ENCODE data around the gene WDFY1.
"Not testable (repeated sequence)": the region's sequence is repeated elsewhere in the genome, so short reads cannot be mapped to it uniquely, and the experiment has no call there.

The WDFY1 gene

DNA sequence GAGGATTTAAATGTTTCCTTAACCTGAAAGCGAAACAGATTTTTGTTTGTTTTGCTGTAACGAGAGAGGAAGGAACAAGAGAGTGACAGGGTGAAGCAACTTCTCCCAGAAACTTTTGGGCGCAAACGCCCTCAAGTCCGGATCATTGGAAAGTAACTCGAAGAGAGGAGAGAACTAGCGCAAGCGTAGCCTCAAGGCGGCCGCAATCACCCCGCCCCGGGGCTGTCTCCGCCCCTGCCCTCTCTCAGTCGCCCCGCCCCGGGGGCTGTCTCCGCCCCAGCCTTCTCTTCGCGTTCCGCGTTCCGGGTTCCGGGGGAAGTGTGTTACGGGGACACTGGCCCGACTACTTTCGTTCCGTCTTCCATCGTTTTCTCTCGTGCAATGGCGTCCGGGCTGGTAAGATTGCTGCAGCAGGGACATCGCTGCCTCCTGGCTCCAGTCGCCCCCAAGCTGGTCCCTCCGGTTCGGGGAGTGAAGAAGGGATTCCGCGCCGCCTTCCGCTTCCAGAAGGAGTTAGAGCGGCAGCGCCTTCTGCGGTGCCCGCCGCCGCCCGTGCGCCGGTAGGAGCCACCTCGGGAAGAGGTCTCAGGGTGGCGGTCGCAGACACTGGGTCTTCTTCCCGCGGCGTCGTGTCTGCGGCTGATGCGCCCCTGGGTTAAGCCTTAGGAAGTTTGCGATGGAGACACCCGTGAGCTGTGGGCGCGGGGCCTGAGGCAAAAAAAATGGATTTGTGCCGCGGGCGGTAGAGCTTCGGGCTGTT is 12.1 kb upstream of the WDFY1 start, which contains the start of gene MRPL44:
TSS of gene MRPL44 (plus strand) at position 372 of the 760 bp plus-strand sequence. CDS start at position 382, 10 bp downstream.
- FAIRE-seq: peak; percentile 85

DNA sequence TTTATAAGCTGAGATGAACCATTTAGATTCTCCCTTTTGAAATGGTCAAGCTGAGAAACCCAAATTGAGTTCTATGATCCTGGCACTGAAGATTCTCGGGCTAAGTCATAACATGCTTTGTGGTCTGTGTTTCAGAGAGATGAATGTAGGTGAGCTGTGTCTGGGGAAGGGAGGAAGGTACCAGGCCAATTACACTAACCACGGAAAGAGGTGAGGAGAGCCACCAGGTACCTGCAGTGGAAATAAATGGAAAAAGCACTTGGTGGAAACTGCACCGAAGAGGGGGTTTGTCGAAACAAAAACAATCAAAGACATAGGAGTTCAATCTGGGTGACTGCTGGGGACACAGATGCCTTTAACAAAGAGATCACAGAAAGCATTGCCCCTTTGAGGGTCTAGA is 11.2 kb upstream of the WDFY1 start:
- no peak for FAIRE-seq

DNA sequence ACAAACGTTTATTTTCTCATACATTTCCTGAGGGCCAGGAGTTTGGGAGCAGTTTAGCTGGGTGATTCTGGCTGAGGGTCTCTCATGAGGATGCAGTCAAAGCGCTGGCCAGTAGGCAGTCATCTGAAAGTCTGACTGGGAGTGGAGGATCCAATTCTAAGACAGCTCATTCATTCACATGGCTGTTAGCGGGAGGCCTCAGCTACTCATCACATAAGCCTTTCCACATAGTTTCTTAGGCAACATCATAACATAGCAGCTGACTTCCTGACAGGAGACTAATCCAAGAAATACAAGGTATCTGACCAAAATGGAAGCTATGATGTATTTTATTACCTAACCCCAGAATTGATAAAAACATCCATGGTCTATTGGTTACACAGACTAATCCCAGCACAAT is 9.3 kb upstream of the WDFY1 start:
- no peak for FAIRE-seq

DNA sequence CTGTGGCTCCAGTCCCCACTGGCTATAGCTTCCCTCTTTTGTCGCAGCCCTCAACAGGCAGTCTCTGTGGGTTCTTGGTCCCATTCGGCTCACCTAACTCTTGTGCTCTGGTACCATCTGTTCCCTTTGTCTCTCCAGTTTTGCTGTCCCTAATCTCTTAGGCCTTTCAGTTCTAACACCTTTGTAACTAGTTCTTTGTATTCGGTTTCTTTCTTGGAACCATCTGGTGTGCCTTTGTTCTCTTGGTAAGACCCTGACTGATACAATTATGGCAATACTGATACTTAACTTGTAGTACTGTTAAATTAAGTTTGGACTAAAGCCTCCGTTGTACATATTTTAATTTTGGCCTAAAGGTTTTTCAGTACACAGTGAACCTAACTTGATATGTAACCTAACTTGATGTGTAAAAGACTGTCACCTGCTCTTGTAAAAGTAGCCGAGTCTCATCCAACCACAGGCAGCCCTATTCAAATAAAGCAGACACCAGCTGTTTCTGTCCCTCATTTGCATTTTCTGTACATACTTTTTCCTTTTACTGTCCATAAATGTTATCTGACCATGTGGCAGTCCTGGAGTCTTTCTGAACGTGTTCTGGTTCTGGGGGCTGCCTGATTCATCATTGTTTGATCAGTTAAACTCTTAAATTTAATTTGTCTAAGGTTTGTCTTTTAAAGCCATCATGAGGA is 7.3 kb upstream of the WDFY1 start:
- no peak for FAIRE-seq

DNA sequence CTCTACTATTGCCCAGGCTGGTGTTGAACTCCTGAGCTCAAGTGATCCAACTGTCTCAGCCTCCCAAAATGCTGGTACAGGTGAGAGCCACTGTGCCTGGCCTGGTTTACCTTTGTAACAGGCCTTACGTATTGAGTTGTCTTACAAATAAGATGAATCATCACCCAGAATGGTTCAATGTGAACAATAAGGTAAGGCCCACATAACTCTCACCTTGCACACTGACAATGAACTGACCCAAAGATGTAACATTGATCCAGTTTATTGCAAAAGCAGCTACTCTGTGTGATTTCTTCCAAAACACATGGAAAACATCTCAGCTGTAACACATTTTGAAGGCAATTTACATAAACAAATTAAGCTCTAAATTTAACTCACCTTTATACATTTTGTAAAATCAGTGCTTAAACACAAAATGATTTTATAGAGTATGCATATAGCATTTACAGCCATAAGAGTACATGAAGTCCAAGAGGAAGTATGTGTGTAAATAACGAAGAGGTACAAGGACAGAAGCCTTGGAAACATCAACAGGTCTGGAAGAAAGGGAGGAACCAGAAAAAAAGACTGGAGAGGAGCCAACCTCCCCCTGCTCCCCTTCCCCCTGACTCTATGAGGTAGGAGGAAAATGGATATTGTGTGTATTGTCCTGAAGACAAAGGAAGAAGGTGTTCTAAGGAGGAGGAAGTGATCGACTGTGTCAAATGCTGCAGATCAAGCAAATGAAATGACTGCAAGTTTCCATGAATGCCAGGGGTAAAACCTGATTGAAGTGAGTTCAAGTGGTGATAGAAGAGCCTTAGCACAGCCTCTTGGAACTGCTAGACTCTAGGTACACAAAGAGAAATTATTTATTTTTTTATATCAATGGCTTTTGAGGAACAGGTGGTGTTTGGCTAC is 5.6 kb upstream of the WDFY1 start:
- no peak for FAIRE-seq

DNA sequence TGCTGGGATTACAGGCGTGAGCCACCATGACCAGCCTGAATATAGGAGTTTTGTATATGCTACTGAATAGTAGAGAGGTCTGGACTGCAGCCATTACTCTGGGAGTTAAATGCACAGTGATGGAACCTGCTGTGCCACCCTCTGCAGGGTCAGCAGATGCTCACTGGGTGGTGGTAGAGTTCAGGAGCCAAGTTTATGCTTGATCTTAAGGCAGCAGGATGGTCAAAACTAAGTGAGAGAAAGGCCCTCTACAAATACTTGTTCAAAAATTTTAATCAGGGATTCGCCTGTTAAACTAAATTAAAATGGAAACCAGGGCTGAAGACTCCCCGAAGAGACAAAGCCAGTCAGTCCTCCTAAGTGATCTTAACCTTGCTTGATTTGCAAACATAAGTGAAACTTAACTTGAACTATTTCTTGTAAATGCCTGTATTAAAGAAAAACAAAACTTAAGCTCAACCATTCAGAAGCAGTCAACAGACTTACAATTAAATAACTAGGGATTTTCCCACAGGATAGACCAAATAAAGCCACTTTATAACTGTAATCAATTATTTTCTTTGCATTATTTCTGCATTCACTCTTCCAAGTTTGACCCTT is 4.2 kb upstream of the WDFY1 start:
- FAIRE-seq: no peak

DNA sequence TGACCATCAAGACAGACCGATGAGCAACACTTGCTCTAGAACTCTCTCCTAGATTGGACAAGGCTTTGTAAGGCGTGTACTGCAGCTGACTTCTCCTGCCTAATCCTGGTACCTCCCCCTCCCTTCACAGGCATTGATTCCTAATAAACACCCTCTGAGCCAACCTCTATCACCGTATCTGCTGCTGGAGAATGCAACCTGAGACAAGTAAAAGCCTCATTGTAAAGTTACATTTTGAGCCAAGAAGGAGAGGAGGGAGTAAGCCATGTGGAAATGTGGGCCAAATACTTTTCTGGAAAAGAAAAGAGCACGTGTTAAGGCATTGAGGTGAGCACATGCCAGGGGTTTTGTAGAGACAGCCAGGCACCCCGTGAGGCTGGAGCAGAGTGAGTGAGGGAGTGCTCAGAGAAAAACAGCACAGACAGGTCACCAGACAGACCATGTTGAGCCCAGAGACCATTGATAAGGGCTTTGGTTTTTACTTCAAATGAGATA is 2.6 kb upstream of the WDFY1 start:
- no peak for FAIRE-seq

DNA sequence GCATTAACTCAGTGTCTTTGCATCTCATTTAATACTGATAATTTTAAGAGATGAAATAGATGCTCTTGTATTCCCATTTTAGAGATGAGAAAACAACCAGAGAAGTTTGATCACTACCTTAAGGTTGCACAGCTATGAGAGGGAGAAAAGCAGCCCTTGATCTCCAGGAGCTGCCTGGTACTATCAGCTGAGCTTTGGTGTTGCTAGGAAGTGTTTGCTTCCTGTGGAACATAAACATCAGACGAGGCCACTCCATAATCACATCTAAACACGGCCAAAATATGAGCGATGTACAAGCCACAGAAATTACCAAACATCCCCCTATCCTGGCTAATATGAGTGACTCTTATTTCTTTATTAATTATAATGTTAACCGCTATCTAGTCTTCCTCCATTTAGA is 620 bp upstream of the WDFY1 start:
- no peak for FAIRE-seq

DNA sequence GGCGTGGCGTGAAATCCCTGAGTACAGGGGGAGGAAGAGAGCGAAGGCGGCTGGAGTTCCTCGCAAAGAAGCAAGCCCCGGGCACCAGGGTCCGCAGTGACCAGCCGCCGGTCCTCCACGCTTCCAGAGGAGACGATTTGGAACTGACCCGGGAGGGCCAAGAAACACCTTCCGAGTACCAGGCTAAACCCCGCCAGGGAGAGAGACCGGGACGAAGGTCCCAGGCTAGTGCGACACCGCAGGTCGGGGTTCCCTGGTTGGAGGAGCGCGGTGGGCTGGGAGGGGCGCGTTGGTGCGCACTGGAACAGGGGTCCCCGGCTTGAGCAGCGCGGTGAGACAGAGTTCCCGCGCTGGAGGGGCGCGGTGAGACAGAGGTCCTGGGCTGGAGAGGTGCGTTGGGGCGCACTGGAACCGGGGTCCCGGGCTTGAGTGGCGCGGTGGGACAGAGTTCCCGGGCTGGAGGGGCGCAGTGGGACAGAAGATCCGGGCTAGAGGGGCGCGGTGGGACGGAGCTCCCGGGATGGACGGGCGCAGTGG is 901 bp downstream of the WDFY1 start:
- FAIRE-seq: no peak

DNA sequence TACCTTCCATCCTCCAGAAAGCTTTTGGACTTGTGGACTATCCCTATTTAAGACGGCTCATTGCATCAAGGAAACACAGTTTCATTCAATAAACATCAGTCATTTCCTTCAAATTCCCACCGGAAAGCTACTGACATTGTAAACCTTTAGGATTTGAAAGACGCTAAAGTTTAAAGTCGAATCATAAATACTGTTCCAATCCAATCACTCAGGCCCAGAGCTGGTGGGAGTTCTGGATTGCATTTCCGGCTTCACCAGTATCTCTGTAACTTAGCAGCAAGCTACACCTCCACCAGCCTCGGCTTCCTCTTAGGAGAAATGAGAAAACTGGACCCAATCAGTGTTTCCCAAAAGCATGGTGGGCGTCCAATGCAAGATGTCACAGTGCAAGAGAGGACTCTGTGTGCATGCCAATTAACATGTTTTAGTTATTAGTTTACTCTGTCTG is 1.6 kb downstream of the WDFY1 start:
- no peak for FAIRE-seq

DNA sequence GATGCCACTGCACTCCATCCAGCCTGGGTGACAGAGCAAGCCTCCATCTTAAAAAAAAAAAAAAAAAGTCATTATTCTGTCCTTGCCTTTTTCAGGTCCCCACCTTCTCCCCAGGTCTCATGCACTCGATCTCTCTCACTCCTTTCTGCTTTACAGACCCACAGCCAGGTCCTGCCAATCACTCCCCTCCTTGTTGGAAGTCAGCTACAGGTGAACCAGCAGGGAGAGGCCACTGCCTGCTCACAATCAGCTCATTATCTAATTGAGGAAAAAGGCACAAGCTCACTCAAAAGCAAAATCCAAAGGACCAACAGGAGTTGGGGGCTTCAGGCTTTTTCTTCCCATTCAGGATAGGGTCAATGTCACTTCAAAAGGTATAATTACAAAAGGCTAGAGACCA is 2.0 kb downstream of the WDFY1 start:
- FAIRE-seq: no peak

DNA sequence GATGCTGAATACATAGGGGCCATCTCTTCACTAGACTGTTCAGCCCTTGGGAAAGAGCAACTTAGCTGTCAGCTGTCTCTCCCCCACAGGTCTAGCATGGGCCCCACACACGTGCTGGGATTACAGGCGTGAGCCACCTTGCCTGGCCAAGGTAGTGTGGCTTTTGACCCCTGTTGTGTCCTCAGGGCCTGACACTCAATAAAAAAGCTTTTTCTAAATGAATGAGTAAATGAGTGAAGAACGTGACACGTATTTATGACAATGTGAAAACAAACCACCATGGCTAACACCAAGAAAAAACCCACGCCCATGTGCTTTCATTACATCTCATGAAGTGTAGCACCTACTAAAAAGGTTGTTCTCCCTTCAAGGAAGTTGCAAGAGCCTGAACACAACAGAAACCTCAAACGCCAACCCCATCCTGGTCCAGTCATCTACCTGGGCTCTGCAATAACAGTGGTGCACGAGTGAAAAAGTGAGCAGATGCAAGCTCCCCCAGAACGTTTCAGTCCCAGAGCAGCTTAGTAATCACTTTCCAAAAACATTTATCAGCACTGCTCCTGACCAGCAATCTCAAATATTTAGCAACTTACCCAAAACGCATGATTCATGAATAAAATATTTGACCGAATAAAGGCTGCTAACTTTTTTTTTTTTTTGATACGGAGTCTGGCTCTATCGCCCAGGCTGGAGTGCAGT is 3.4 kb downstream of the WDFY1 start:
- no peak for FAIRE-seq

DNA sequence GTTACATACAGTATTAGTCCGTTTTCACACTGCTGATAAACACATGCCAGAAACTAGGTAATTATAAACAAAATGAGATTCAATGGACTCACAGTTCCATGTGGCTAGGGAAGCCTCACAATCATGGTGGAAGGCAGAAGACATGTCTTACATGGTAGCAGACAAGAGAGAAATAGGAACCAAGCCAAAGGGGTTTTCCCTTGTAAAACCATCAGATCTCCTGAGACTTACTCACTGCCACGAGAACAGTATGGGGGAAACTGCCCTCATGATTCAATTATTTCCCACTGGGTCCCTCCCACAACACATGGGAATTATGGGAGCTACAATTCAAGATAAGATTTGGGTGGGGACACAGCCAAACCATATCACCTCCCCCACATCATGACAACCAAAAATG is 5.7 kb downstream of the WDFY1 start:
- not testable (repeated sequence) for FAIRE-seq

DNA sequence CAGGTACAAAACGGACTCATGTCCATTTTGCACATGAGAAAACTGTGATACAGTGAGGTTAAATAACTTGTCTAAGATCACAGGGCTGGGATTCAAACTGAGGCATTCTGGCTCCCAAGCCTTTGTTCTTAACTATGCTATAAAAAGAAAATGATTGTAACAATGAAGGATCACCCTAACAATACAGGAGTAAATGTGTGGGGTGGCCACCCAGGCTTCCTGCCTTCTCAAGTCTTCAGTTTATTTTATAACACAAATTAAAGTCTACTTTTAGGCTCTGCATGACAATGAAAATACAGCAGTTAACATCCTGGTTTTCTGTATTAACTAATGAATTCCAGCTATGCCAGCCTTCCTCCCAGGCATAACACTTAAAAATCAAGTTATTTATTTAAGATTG is 7.6 kb downstream of the WDFY1 start:
- no peak for FAIRE-seq

DNA sequence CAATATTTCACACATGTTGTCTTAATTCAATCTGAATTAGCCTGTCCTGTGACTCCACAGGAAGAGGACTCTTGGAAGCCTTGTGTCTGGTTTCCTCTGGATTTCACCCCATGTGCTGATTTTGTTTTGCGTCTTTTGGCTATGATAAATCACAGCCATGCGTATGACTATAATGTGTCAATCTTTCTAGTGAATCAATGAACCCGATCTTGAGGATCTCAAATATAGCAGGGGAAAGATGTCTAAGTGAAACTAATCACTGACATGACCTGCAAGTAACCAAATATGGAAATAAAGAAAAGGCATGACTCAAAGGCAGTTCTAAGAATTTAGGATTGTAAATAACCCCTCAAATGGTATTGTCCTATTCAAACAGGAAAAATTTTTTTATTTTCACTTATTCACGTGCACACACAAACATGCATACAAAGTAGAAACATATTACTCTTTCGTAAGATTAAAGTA is 8.2 kb downstream of the WDFY1 start:
- no peak for FAIRE-seq

DNA sequence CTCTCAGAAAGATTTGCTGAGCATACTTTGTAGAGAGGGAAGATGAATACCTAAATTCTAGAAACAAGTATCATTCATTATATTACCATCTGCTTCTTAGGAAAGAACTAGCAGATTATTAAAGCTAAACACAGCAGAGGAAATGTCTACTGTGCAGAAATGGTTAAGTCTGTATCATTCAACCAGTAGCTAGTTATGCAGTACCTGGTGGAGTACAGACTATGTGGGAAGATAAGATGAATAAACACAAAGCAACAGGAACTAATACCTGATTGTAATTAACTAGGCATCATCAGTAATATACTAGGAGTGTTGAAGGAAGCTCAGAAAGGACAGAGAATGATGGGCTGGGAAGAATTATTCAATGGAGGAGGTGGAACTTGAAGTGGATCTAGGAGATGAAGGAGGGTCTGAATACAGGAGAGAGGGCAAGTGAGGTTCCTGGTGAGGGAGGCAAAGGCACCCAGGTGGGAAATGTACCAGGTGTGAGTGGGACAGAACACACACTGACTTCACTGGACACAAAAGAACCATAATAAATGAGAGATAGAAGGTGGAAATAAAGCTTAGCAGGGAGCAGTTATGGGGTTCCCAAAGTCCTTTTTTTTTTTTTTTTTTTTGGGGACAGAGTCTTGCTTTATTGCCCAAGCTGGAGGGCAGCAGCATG is 9.5 kb downstream of the WDFY1 start:
- no peak for FAIRE-seq

DNA sequence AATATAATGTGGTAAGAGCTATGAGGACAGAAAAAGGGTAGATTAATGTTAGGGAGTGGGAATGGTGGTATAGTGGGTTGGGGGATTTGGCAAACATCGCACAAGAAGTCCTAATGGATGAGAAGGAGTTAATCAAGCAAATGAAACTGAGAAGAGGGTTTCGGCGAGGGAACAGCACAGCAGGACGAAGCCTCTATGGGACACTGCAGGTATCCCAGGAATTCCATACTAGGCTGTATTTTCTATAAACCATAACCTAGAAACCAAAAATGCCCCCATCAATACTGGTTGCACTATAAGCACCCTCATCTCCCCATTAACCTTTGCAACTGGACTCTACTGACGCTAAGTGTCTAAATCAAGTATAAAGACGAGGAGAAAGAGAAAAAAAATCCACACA is 10.3 kb downstream of the WDFY1 start:
- FAIRE-seq: no peak

DNA sequence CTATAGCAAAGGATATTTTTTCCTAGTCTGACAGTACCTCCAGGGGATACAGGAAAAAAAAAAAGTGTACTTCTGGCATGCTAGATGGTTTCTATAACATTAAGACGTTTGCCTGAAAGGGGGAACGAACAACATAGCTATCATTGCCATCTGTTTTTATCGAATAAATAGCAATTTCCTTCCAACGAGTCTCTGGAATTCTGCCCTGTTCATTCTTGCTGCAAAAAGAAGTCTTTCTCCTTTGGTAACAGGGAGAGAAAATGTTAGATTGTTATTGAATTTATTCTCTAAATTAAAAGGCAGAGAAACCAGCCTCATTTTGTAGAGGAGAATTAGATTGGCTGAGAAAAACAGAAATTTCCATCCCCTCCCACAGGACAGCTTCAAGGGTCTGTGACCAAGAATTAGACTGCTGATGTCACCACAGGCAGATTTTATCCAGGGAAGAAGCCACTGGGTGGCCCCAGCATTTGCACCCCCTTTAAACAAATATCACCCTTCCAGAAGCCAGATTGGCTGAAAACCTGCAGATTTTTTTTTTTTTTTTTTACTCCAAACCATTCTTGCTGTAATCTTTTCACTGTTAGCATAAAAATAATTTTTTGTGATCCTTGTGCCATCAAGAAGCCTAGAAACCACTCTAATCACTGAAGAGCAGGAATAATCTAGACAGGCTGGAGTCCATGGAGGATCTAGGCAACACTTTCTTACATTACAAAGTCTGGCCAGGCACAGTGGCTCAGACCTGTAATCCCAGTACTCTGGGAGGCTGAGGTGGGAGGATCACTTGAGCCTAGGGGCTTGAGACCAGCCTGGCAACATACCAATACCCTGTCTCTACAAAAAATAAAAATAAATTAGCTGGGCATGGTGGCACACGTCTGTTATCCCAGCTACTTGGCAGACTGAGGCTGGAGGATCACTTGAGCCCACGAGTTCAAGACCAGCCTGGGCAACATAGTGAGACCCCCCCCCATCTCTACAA is 12.0 kb downstream of the WDFY1 start:
- no peak for FAIRE-seq

DNA sequence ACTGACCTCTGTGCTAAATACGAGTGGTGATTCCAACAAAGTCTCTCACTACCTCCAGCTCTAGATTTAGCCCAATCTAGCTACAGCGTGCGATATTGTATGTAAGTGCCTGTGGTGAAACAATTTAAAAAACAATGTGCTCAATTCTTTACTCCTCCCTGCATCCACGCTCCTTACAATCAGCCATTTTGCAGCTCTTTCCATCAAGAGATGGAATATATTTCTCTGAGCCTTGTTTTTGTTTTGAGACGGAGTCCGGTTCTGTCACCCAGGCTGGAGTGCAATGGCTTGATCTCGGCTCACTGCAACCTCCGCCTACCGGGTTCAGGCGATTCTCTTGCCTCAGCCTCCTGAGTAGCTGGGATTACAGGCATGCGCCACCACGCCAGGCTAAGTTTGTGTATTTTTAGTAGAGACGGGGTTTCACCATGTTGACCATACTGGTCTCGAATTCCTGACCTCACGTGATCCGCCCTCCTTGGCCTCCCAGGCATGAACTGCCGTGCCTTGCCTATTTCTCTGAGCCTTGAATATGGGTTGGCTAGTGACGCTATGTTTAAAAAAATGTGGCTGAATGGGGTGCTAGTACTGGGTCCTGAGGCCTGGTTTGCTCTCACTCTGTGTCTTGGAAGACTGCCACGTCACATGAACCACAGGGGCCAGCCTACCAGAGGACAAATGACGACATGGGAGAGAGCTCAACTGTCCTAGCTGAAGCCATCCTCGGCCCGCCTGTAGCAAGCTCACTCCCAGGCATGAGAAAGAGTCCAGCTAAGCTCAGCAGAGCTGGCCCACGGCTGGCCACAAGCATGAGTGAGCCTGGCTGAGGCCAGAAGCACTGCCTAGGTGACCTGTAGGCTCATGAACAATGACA is 14.8 kb downstream of the WDFY1 start:
- FAIRE-seq: no peak

Measured in TTC549 (cell line).